Activated CD4-positive, alpha-beta memory T cell treated with anti-CD3 and anti-CD28 coated beads, Interleukin-2, amount 10 ng/mL, durations not matched to agents 7 days and 5 days (primary cell): ENCODE data around the gene GPR146. TPM values are rescaled to one million over a fixed set of nuclear protein-coding genes. Genes with fewer than 3 reads are reported as not detected.

ENCODE experiments used
- CTCF ChIA-PET: fragments of 350-600 bp; sonication (Branson Sonifier 250); formaldehyde crosslinking; loops from one replicate; lab custom pipeline; 2021; ENCODE audit warnings: antibody characterized with exemption, inconsistent platforms; lab: Charles Lee
- POLR2A ChIA-PET: fragments of 350-600 bp; sonication (Branson Sonifier 250); formaldehyde crosslinking; loops from one replicate; lab custom pipeline; 2021; ENCODE audit warnings: antibody characterized with exemption; lab: Charles Lee
- DNase-seq: peaks from one replicate; pipeline ENCODE4 v3.0.0-alpha.2; 2020
- H3K27ac Mint-ChIP-seq: one replicate; pipeline ENCODE4 v1.8.0; 2021; ENCODE audit warnings: mild to moderate bottlenecking, mixed read lengths
- H3K27me3 Mint-ChIP-seq: one replicate; pipeline ENCODE4 v1.8.0; 2021; ENCODE audit warnings: mixed read lengths
- H3K36me3 Mint-ChIP-seq: one replicate; pipeline ENCODE4 v1.8.0; 2021; ENCODE audit warnings: low read depth, mixed read lengths
- H3K4me1 Mint-ChIP-seq: one replicate; pipeline ENCODE4 v1.8.0; 2021; ENCODE audit warnings: mixed read lengths
- H3K4me3 Mint-ChIP-seq: one replicate; pipeline ENCODE4 v1.8.0; 2021; ENCODE audit warnings: mild to moderate bottlenecking, mixed read lengths
- H3K9me3 Mint-ChIP-seq: one replicate; pipeline ENCODE4 v1.8.0; 2021; ENCODE audit warnings: mixed read lengths
- total RNA-seq, 2 experiments: library from RNA; stranded (reverse); gene quantifications; one replicate each; pipeline ENCODE4 v1.2.3, GENCODE V29; 2021

GPR146 gene
- total RNA-seq, 2 experiments from 2014 or later: 10.0 to 10.1 TPM

GRCh38 chr7:1054438-1054837 is 10.1 kb downstream of the GPR146 start:
- CTCF ChIA-PET: interaction anchor here (0.9 to 3.1 kb wide), 3 partner anchors 10 to 61 kb away, joined by 3 to 14 read pairs (median 7); partner anchors contain the start of gene GPR146
- no peak for DNase-seq
- POLR2A ChIA-PET: interaction anchor here (1.5 kb wide), 1 partner anchor 9 kb away, joined by 5 read pairs; the partner anchor contains the start of gene GPR146
- Mint-ChIP-seq H3K36me3 (peaks cover 7% of the 10 kb centered on the region), H3K9me3 (no peaks in the 10 kb centered on the region), H3K4me3 (no peak overlapping the region), H3K4me1 (peaks cover 36% of the 10 kb centered on the region), H3K27me3 (no peaks in the 10 kb centered on the region), H3K27ac (no peak overlapping the region)

DNA sequence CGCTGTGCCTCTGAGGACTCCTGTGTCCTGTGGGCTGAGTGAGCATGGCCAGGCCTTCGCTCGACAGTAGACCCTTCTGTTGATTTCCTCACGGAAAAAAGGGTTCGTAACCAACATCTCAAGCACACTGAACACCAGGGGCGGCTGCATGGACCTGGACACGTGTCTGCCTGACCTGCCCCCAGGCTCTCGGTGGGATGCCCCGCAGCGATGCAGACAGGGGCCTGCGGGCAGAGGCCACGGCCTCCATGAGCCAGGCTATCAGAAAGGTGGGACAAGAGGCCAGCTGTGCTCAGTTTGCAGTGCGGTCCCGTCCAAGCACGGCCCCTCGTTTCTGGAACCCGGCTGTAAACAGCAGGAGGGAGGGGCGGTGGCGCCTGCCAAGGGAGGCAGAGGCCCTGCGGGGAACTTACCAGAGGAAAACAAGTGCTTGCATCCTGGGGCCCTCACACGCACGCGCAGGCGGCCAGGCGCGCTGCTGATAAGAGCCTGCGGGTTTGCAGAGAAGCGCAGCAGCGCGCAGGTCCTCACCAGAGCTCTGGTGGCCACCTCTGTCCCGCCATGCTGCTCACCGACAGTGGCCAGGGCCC is 10.6 kb downstream of the GPR146 start:
- Mint-ChIP-seq H3K4me1 (peaks cover 31% of the 10 kb centered on the region), H3K4me3 (peak overlapping the region; percentile 61), H3K27ac (peak overlapping the region; percentile 54), H3K36me3 (peaks cover 7% of the 10 kb centered on the region), H3K27me3 (no peaks in the 10 kb centered on the region), H3K9me3 (no peaks in the 10 kb centered on the region)
- CTCF ChIA-PET: interaction anchor here (1.5 to 3.1 kb wide), 2 partner anchors 11 to 62 kb away, joined by 7 to 14 read pairs; no protein-coding TSS in a partner anchor
- POLR2A ChIA-PET: interaction anchor here (1.0 kb wide), 1 partner anchor 178 kb away, joined by 3 read pairs; no protein-coding TSS in a partner anchor
- peak; percentile 65 for DNase-seq

- ChIA-PET CTCF (interaction anchor here (1.2 to 3.1 kb wide), 3 partner anchors 10 to 62 kb away, joined by 3 to 14 read pairs (median 7); no protein-coding TSS in a partner anchor), POLR2A (interaction anchor here (1.0 kb wide), 1 partner anchor 179 kb away, joined by 3 read pairs; no protein-coding TSS in a partner anchor)
- no peak for DNase-seq
- Mint-ChIP-seq H3K36me3 (peaks cover 7% of the 10 kb centered on the region), H3K9me3 (no peaks in the 10 kb centered on the region), H3K27me3 (no peaks in the 10 kb centered on the region), H3K4me1 (peaks cover 30% of the 10 kb centered on the region), H3K27ac (peak overlapping the region; percentile 54), H3K4me3 (peak overlapping the region; percentile 61)
These were observed 11.2 kb downstream of the GPR146 start for GRCh38 chr7:1055491-1055955.

- H3K27me3 Mint-ChIP-seq: no peaks in the 10 kb centered on the region
- H3K4me1 Mint-ChIP-seq: peaks cover 30% of the 10 kb centered on the region
- H3K36me3 Mint-ChIP-seq: peaks cover 7% of the 10 kb centered on the region
- POLR2A ChIA-PET: no interaction called here
- no peak overlapping the region for H3K4me3 Mint-ChIP-seq
- no peaks in the 10 kb centered on the region for H3K9me3 Mint-ChIP-seq
- CTCF ChIA-PET: interaction anchor here (0.6 to 3.1 kb wide), 4 partner anchors 9 to 63 kb away, joined by 3 to 14 read pairs (median 5); no protein-coding TSS in a partner anchor
- DNase-seq: no peak
- H3K27ac Mint-ChIP-seq: no peak overlapping the region
These were observed 11.8 kb downstream of the GPR146 start for GRCh38 chr7:1055956-1056784.

DNA sequence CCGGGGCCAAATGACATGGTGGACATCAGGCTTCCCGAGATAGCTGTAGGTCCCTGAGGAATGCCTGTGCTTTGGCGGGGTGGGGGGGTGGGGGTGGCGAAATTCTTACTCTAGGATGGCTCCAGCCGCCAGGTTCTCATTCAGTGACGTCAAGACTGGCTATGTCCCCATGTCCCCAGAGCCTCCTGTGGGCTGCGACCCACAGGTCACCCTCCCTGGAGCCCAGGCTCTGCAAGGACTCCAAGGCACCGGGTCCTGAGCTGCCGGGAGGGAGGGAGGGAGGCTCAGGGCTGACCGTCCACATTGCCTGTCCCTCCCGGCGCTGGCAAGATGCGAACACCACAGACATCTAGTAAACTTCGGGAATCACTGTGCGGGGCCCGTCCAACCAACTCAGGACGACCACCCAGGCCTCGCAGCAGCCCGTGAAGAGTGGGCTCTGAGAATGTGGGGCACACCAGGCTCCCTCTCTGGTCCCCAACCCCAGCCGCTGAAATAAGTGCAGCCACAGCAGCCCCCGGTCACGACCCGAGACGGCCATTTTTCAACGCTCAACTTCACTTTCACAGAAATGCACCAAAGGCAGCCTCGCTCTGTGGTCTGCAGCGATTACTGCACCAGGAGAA is 12.6 kb downstream of the GPR146 start:
- H3K27ac Mint-ChIP-seq: no peak overlapping the region
- no peak for DNase-seq
- H3K4me1 Mint-ChIP-seq: peaks cover 30% of the 10 kb centered on the region
- POLR2A ChIA-PET: interaction anchor here (0.9 kb wide), 1 partner anchor 9 kb away, joined by 3 read pairs; no protein-coding TSS in a partner anchor
- no peak overlapping the region for H3K4me3 Mint-ChIP-seq
- no peaks in the 10 kb centered on the region for H3K9me3 Mint-ChIP-seq
- CTCF ChIA-PET: interaction anchor here (0.6 to 3.1 kb wide), 3 partner anchors 10 to 64 kb away, joined by 3 to 14 read pairs (median 3); no protein-coding TSS in a partner anchor
- peaks cover 7% of the 10 kb centered on the region for H3K36me3 Mint-ChIP-seq
- peaks cover under 1% of the 10 kb centered on the region for H3K27me3 Mint-ChIP-seq

DNA sequence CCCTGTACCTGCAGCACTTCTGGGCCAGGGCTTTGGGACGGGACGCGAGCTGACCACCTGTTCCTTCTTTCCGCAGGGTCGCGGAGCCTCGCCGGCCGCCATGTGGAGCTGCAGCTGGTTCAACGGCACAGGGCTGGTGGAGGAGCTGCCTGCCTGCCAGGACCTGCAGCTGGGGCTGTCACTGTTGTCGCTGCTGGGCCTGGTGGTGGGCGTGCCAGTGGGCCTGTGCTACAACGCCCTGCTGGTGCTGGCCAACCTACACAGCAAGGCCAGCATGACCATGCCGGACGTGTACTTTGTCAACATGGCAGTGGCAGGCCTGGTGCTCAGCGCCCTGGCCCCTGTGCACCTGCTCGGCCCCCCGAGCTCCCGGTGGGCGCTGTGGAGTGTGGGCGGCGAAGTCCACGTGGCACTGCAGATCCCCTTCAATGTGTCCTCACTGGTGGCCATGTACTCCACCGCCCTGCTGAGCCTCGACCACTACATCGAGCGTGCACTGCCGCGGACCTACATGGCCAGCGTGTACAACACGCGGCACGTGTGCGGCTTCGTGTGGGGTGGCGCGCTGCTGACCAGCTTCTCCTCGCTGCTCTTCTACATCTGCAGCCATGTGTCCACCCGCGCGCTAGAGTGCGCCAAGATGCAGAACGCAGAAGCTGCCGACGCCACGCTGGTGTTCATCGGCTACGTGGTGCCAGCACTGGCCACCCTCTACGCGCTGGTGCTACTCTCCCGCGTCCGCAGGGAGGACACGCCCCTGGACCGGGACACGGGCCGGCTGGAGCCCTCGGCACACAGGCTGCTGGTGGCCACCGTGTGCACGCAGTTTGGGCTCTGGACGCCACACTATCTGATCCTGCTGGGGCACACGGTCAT is 13.3 kb downstream of the GPR146 start:
- peaks cover 7% of the 10 kb centered on the region for H3K36me3 Mint-ChIP-seq
- peaks cover 30% of the 10 kb centered on the region for H3K4me1 Mint-ChIP-seq
- CTCF ChIA-PET: interaction anchor here (1.9 to 9.9 kb wide), 2 partner anchors 13 to 63 kb away, joined by 12 to 270 read pairs; partner anchors contain the start of gene GPR146
- POLR2A ChIA-PET: interaction anchor here (0.9 to 1.6 kb wide), 3 partner anchors 10 to 32 kb away, joined by 3 to 4 read pairs (median 3); no protein-coding TSS in a partner anchor
- H3K27ac Mint-ChIP-seq: no peak overlapping the region
- H3K4me3 Mint-ChIP-seq: no peak overlapping the region
- no peaks in the 10 kb centered on the region for H3K9me3 Mint-ChIP-seq
- peaks cover 1% of the 10 kb centered on the region for H3K27me3 Mint-ChIP-seq
- no peak for DNase-seq

DNA sequence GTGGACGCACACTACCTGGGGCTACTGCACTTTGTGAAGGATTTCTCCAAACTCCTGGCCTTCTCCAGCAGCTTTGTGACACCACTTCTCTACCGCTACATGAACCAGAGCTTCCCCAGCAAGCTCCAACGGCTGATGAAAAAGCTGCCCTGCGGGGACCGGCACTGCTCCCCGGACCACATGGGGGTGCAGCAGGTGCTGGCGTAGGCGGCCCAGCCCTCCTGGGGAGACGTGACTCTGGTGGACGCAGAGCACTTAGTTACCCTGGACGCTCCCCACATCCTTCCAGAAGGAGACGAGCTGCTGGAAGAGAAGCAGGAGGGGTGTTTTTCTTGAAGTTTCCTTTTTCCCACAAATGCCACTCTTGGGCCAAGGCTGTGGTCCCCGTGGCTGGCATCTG is 14.0 kb downstream of the GPR146 start:
- ChIA-PET CTCF (interaction anchor here (1.9 to 9.9 kb wide), 2 partner anchors 14 to 64 kb away, joined by 12 to 270 read pairs; partner anchors contain the start of gene GPR146), POLR2A (interaction anchor here (1.0 to 1.6 kb wide), 3 partner anchors 12 to 33 kb away, joined by 3 to 10 read pairs (median 4); no protein-coding TSS in a partner anchor)
- Mint-ChIP-seq H3K36me3 (peaks cover 7% of the 10 kb centered on the region), H3K27ac (peak overlapping the region; percentile 31), H3K9me3 (no peaks in the 10 kb centered on the region), H3K27me3 (peaks cover 1% of the 10 kb centered on the region), H3K4me3 (no peak overlapping the region), H3K4me1 (peaks cover 30% of the 10 kb centered on the region)
- DNase-seq: no peak

- Mint-ChIP-seq H3K4me3 (no peak overlapping the region), H3K27ac (peak overlapping the region; percentile 31), H3K27me3 (peaks cover 1% of the 10 kb centered on the region), H3K9me3 (no peaks in the 10 kb centered on the region), H3K4me1 (peaks cover 30% of the 10 kb centered on the region), H3K36me3 (peaks cover 7% of the 10 kb centered on the region)
- CTCF ChIA-PET: interaction anchor here (0.6 to 9.9 kb wide), 3 partner anchors 8 to 65 kb away, joined by 3 to 270 read pairs (median 12); partner anchors contain the start of gene GPR146
- peak; percentile 58 for DNase-seq
- POLR2A ChIA-PET: interaction anchor here (1.0 to 1.6 kb wide), 3 partner anchors 12 to 34 kb away, joined by 3 to 10 read pairs (median 4); no protein-coding TSS in a partner anchor
These were observed 14.5 kb downstream of the GPR146 start for GRCh38 chr7:1058821-1059199.

GRCh38 chr7:1059200-1060091 is 15.1 kb downstream of the GPR146 start:
- peaks cover 1% of the 10 kb centered on the region for H3K27me3 Mint-ChIP-seq
- H3K4me3 Mint-ChIP-seq: no peak overlapping the region
- H3K9me3 Mint-ChIP-seq: no peaks in the 10 kb centered on the region
- peaks cover 7% of the 10 kb centered on the region for H3K36me3 Mint-ChIP-seq
- ChIA-PET POLR2A (interaction anchor here (1.3 to 1.6 kb wide), 2 partner anchors 13 to 31 kb away, joined by 4 to 10 read pairs; no protein-coding TSS in a partner anchor), CTCF (interaction anchor here (0.6 to 9.9 kb wide), 4 partner anchors 9 to 65 kb away, joined by 3 to 270 read pairs (median 8); partner anchors contain the start of gene GPR146)
- peak overlapping the region; percentile 31 for H3K27ac Mint-ChIP-seq
- H3K4me1 Mint-ChIP-seq: peaks cover 26% of the 10 kb centered on the region
- DNase-seq: no peak

- CTCF ChIA-PET: interaction anchor here (1.2 to 9.9 kb wide), 2 partner anchors 16 to 66 kb away, joined by 3 to 270 read pairs; partner anchors contain the start of gene GPR146
- no peak overlapping the region for H3K27ac Mint-ChIP-seq
These were observed 16.1 kb downstream of the GPR146 start for GRCh38 chr7:1060315-1061072.

More at GRCh38 chr7:1060315-1061072, 16.1 kb downstream of the GPR146 start:
- no peaks in the 10 kb centered on the region for H3K9me3 Mint-ChIP-seq
- DNase-seq: no peak
- peaks cover 20% of the 10 kb centered on the region for H3K4me1 Mint-ChIP-seq
- peaks cover 1% of the 10 kb centered on the region for H3K27me3 Mint-ChIP-seq
- peaks cover 7% of the 10 kb centered on the region for H3K36me3 Mint-ChIP-seq
- H3K4me3 Mint-ChIP-seq: no peak overlapping the region
- POLR2A ChIA-PET: no interaction called here
